ENCODE measurements around the gene RIIAD1. TPM values are rescaled to one million over a fixed set of nuclear protein-coding genes. Genes with fewer than 3 reads are reported as not detected.

Gene RIIAD1
- total RNA-seq, 1 experiment from 2014 or later: not detected

- TF ChIP-seq ZNF138 (CRISPR knock-in tag; conservative IDR thresholded peaks at IDR 0.05) (no peak), E2F4 (CRISPR knock-in tag; IDR thresholded peaks at IDR 0.05; ENCODE audit: borderline replicate concordance, low read depth) (no peak), ZNF263 (CRISPR knock-in tag; IDR thresholded peaks at IDR 0.05; ENCODE audit: low read depth) (no peak), NFYB (CRISPR knock-in tag; conservative IDR thresholded peaks at IDR 0.05; ENCODE audit: low read depth) (no peak), ATF2 (CRISPR knock-in tag; IDR thresholded peaks at IDR 0.05; ENCODE audit: borderline replicate concordance, low read depth) (no peak), ZNF423 (CRISPR knock-in tag; IDR thresholded peaks at IDR 0.05) (no peak)
Observed at GRCh38 chr1:151737479-151737878, 16.2 kb downstream of the RIIAD1 start (continued).

GRCh38 chr1:151739590-151740355, 18.5 kb downstream of the RIIAD1 start:
- peaks cover 25% of the 10 kb centered on the region for H3K9me3 Mint-ChIP-seq
- peaks cover 9% of the 10 kb centered on the region for H3K4me1 Mint-ChIP-seq
- TF ChIP-seq CBFB (CRISPR knock-in tag; IDR thresholded peaks at IDR 0.05; ENCODE audit: low read depth) (no peak), EMX1 (CRISPR knock-in tag; IDR thresholded peaks at IDR 0.05) (no peak), ZNF281 (CRISPR knock-in tag; IDR thresholded peaks at IDR 0.05) (no peak), ZNF425 (CRISPR knock-in tag; conservative IDR thresholded peaks at IDR 0.05) (no peak), STAT6 (CRISPR knock-in tag; conservative IDR thresholded peaks at IDR 0.05; ENCODE audit: low read depth) (no peak), GABPB1 (CRISPR knock-in tag; IDR thresholded peaks at IDR 0.05) (no peak), NR1H2 (CRISPR knock-in tag; IDR thresholded peaks at IDR 0.05) (no peak), NR2C2 (CRISPR knock-in tag; IDR thresholded peaks at IDR 0.05) (no peak), NFYB (CRISPR knock-in tag; conservative IDR thresholded peaks at IDR 0.05; ENCODE audit: low read depth) (no peak)
- peaks cover 19% of the 10 kb centered on the region for H3K36me3 Mint-ChIP-seq
- ATAC-seq (no peak), DNase-seq (ENCODE audit: low spot score) (no peak)
- no peak overlapping the region for H3K4me3 Mint-ChIP-seq
- H3K27ac Mint-ChIP-seq: no peak overlapping the region
- POLR2A ChIA-PET: no interaction called here
- CTCF ChIA-PET: interaction anchor here (1.5 kb wide), 1 partner anchor 97 kb away, joined by 6 read pairs; no protein-coding TSS in a partner anchor
- H3K27me3 Mint-ChIP-seq (ENCODE audit: low read depth): peaks cover 5% of the 10 kb centered on the region
